K562 (cell line): ENCODE results near the gene GPC2.
"Not testable (repeated sequence)": the region's sequence is repeated elsewhere in the genome, so short reads cannot be mapped to it uniquely, and the experiment has no call there.

Source experiments
- ATF2 ChIP-seq: sonication (generic); formaldehyde crosslinking; IDR thresholded peaks from 2 replicates; pipeline ENCODE4 v1.8.1; 2022; ENCODE audit warnings: missing genetic modification reagents
- CREB1 ChIP-seq, 2 experiments: sonication (generic) in 1 of 2; formaldehyde crosslinking in 1 of 2; IDR thresholded peaks; 2 replicates each; pipeline versions ENCODE4 v1.6.1 to v1.8.0; 2012 to 2022; ENCODE audit warnings: inconsistent platforms in 1 of 2, mild to moderate bottlenecking in 1 of 2, missing genetic modification reagents in 1 of 2, moderate library complexity in 1 of 2
- E2F1 ChIP-seq: sonication (generic); formaldehyde crosslinking; IDR thresholded peaks from 2 replicates; pipeline ENCODE4 v1.8.1; 2023; ENCODE audit warnings: mild to moderate bottlenecking, missing genetic modification reagents, moderate library complexity
- FOXA1 ChIP-seq: fragments of 450-650 bp; IDR thresholded peaks from 2 replicates; pipeline ENCODE4 v1.6.1; 2016; ENCODE audit warnings: mild to moderate bottlenecking, borderline replicate concordance
- GABPA ChIP-seq: fragments of 200-800 bp; sonication (Bioruptor generic); conservative IDR thresholded peaks from 2 replicates; pipeline ENCODE4 v1.6.1; 2016; ENCODE audit warnings: low read depth, missing genetic modification characterization, missing compliant biosample characterization
- GATA2 ChIP-seq: sonication (generic); formaldehyde crosslinking; IDR thresholded peaks from 2 replicates; pipeline ENCODE4 v1.4.0; 2020; ENCODE audit warnings: mild to moderate bottlenecking, missing genetic modification reagents
- PHF8 ChIP-seq: fragments of 200-600 bp; sonication (generic); IDR thresholded peaks from 2 replicates; pipeline ENCODE4 v1.6.1; 2012; ENCODE audit warnings: mixed run types, mild to moderate bottlenecking, inconsistent platforms, low read length, moderate library complexity, borderline replicate concordance
- SMARCA5 ChIP-seq: fragments of 450-650 bp; IDR thresholded peaks from 2 replicates; pipeline ENCODE4 v1.6.1; 2016
- SMC3 ChIP-seq: conservative IDR thresholded peaks from 2 replicates; pipeline ENCODE4 v1.6.1; 2011; ENCODE audit warnings: low read depth, low read length, improper control_type of control experiment; ENCODE audit not compliant: insufficient read depth
- SP1 ChIP-seq: sonication (generic); formaldehyde crosslinking; IDR thresholded peaks from 2 replicates; pipeline ENCODE4 v1.8.1; 2022; ENCODE audit warnings: mild to moderate bottlenecking, missing genetic modification reagents
- THRA ChIP-seq: fragments of 450-650 bp; IDR thresholded peaks from 2 replicates; pipeline ENCODE4 v1.6.1; 2017; ENCODE audit warnings: mild to moderate bottlenecking, moderate library complexity
- ZNF121 ChIP-seq: sonication (generic); formaldehyde crosslinking; conservative IDR thresholded peaks from 2 replicates; pipeline ENCODE4 v1.8.0; 2022; ENCODE audit warnings: missing genetic modification reagents
- TF ChIP-seq, protein P1 (sequence below), 3 experiments: IDR thresholded peaks in 2 of 3; conservative IDR thresholded peaks in 1 of 3; 2 replicates each; pipeline ENCODE4 v1.5.1; 2011 to 2012; ENCODE audit warnings: low read length in 3 of 3, mild to moderate bottlenecking in 3 of 3, control low read depth in 2 of 3, improper control_type of control experiment in 1 of 3, inconsistent platforms in 1 of 3, low read depth in 1 of 3, mixed read lengths in 1 of 3, moderate library complexity in 1 of 3; ENCODE audit not compliant: insufficient read depth in 2 of 3
- TF ChIP-seq, protein P2 (sequence below), 2 experiments: fragments of 450-650 bp; formaldehyde crosslinking in 1 of 2; IDR thresholded peaks; 2 replicates each; pipeline versions ENCODE4 v1.4.0 to v1.6.1; 2014 to 2020; ENCODE audit warnings: mild to moderate bottlenecking in 2 of 2, borderline replicate concordance in 1 of 2, low read depth in 1 of 2

GRCh38 chr7:100182616-100183015 is 5.4 kb upstream of the GPC2 start:
- not testable (repeated sequence) for TF ChIP-seq ZNF121 (CRISPR knock-in tag); SMC3; CREB1 (IDR thresholded peaks at IDR 0.05); CREB1 (CRISPR knock-in tag; IDR thresholded peaks at IDR 0.05); SP1 (CRISPR knock-in tag); GABPA (tag); FOXA1; THRA; ATF2; E2F1 (CRISPR knock-in tag); GATA2 (CRISPR knock-in tag); PHF8; SMARCA5
- TF ChIP-seq, protein P1, sequence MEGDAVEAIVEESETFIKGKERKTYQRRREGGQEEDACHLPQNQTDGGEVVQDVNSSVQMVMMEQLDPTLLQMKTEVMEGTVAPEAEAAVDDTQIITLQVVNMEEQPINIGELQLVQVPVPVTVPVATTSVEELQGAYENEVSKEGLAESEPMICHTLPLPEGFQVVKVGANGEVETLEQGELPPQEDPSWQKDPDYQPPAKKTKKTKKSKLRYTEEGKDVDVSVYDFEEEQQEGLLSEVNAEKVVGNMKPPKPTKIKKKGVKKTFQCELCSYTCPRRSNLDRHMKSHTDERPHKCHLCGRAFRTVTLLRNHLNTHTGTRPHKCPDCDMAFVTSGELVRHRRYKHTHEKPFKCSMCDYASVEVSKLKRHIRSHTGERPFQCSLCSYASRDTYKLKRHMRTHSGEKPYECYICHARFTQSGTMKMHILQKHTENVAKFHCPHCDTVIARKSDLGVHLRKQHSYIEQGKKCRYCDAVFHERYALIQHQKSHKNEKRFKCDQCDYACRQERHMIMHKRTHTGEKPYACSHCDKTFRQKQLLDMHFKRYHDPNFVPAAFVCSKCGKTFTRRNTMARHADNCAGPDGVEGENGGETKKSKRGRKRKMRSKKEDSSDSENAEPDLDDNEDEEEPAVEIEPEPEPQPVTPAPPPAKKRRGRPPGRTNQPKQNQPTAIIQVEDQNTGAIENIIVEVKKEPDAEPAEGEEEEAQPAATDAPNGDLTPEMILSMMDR (IDR thresholded peaks at IDR 0.05 in 2 of 3, conservative IDR thresholded peaks at IDR 0.05 in 1 of 3; ENCODE audit: insufficient read depth in 2 of 3, low read depth in 1 of 3, low read length in 3 of 3): not testable (repeated sequence)
- TF ChIP-seq, protein P2, sequence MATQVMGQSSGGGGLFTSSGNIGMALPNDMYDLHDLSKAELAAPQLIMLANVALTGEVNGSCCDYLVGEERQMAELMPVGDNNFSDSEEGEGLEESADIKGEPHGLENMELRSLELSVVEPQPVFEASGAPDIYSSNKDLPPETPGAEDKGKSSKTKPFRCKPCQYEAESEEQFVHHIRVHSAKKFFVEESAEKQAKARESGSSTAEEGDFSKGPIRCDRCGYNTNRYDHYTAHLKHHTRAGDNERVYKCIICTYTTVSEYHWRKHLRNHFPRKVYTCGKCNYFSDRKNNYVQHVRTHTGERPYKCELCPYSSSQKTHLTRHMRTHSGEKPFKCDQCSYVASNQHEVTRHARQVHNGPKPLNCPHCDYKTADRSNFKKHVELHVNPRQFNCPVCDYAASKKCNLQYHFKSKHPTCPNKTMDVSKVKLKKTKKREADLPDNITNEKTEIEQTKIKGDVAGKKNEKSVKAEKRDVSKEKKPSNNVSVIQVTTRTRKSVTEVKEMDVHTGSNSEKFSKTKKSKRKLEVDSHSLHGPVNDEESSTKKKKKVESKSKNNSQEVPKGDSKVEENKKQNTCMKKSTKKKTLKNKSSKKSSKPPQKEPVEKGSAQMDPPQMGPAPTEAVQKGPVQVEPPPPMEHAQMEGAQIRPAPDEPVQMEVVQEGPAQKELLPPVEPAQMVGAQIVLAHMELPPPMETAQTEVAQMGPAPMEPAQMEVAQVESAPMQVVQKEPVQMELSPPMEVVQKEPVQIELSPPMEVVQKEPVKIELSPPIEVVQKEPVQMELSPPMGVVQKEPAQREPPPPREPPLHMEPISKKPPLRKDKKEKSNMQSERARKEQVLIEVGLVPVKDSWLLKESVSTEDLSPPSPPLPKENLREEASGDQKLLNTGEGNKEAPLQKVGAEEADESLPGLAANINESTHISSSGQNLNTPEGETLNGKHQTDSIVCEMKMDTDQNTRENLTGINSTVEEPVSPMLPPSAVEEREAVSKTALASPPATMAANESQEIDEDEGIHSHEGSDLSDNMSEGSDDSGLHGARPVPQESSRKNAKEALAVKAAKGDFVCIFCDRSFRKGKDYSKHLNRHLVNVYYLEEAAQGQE (IDR thresholded peaks at IDR 0.05; ENCODE audit: borderline replicate concordance): not testable (repeated sequence)
- TF ChIP-seq, protein P2 (CRISPR knock-in tag; IDR thresholded peaks at IDR 0.05; ENCODE audit: low read depth): not testable (repeated sequence)
